NCI-H2107 treated with DMSO at 0.1 percent for 48 hours (cell line): Measurements from ENCODE around the gene ESRRA.

Experiments
- DNase-seq: peaks from one replicate; lab custom pipeline; 2025; ENCODE audit not compliant: unreplicated experiment; lab: John Stamatoyannopoulos, UW

The ESRRA gene

GRCh38 chr11:64327375-64327774, 22.1 kb downstream of the ESRRA start:
- DNase-seq = no peak

- no peak for DNase-seq
Measured at GRCh38 chr11:64327993-64328392, 22.7 kb downstream of the ESRRA start.

GRCh38 chr11:64330888-64331287, 25.6 kb downstream of the ESRRA start:
- DNase-seq = no peak

GRCh38 chr11:64331569-64332371, 26.4 kb downstream of the ESRRA start:
- DNase-seq = no peak

- DNase-seq = no peak
Measured at GRCh38 chr11:64333556-64333955, 28.2 kb downstream of the ESRRA start.

- peak; percentile 76 for DNase-seq
Measured at GRCh38 chr11:64334764-64335735, 29.7 kb downstream of the ESRRA start.

- no peak for DNase-seq
Measured at GRCh38 chr11:64337538-64338249, 32.4 kb downstream of the ESRRA start.

GRCh38 chr11:64338716-64339115, 33.4 kb downstream of the ESRRA start:
- no peak for DNase-seq

- no peak for DNase-seq
Measured at GRCh38 chr11:64339286-64339685, 34.0 kb downstream of the ESRRA start.

GRCh38 chr11:64339754-64340408, 34.6 kb downstream of the ESRRA start, which contains the start of gene CCDC88B:
TSS of gene CCDC88B (plus strand) at chr11:64340204. CDS start at chr11:64340267, 63 bp downstream.
- DNase-seq = no peak

GRCh38 chr11:64340671-64341335, 35.5 kb downstream of the ESRRA start:
- DNase-seq = no peak

GRCh38 chr11:64341429-64341828, 36.1 kb downstream of the ESRRA start:
- no peak for DNase-seq

- DNase-seq = no peak
Measured at GRCh38 chr11:64341851-64342791, 36.8 kb downstream of the ESRRA start.

- no peak for DNase-seq
Measured at GRCh38 chr11:64342869-64343745, 37.8 kb downstream of the ESRRA start.

GRCh38 chr11:64343767-64344559, 38.6 kb downstream of the ESRRA start:
- no peak for DNase-seq

- DNase-seq = no peak
Measured at GRCh38 chr11:64344787-64345186, 39.5 kb downstream of the ESRRA start.

- DNase-seq = no peak
Measured at GRCh38 chr11:64347193-64347867, 42.0 kb downstream of the ESRRA start.
